IPS-15b (cell line): ENCODE results near the gene TRDN.

Source experiments
- H3K27me3 ChIP-seq: one replicate; pipeline ENCODE4 v1.6.1; 2013; ENCODE audit warnings: low read length; ENCODE audit not compliant: control insufficient read depth, insufficient read depth
- H3K36me3 ChIP-seq: one replicate; pipeline ENCODE4 v1.6.1; 2013; ENCODE audit warnings: low read length; ENCODE audit not compliant: control insufficient read depth, insufficient read depth
- H3K4me1 ChIP-seq: one replicate; pipeline ENCODE4 v1.6.1; 2013; ENCODE audit warnings: mild to moderate bottlenecking, low read length; ENCODE audit not compliant: control insufficient read depth, insufficient read depth
- H3K4me3 ChIP-seq: one replicate; pipeline ENCODE4 v1.5.1; 2013; ENCODE audit warnings: low read depth, low read length
- H3K9ac ChIP-seq: one replicate; pipeline ENCODE4 v1.6.1; 2013; ENCODE audit warnings: low read depth, mild to moderate bottlenecking, low read length
- H3K9me3 ChIP-seq: one replicate; pipeline ENCODE4 v1.6.1; 2013; ENCODE audit warnings: mild to moderate bottlenecking, low read length; ENCODE audit not compliant: control insufficient read depth, insufficient read depth

The TRDN gene

DNA sequence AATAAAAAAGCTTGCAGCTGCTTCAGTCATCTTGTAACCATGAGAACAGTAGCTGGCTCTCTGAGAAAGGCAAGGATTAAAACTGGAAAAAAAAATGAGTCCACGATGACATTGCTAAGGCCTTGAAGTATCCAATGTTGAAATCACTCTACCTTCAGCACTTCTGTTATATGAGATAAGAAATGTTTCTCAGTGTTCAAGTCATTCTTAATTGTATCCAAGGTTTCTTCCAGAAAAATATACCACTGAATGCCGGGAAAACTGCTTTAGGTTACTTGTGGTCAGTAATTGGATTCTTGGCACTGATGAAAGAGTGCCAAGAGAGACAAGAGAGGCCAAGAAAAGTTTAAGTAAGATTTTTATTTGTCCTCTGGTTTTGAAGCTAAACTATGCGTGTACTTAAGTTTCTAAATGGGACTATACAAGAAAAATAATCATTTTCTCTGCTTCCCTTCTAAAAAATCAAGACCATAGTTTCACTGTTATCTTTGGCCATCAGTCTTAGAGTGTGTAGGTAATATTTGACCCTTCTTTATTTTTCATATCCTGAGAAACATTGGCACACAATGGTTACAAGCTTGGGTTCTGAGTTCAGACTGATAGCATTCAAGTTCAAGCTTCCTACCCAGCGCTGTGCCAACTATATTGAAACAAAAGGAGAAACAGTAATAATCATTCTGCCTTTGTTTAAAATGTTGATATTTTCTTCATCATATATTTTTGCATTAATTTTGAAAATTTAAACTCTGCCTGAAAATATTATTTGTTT is 84.6 kb downstream of the TRDN start:
- Histone ChIP-seq H3K36me3 (no peaks in the 10 kb centered on the region), H3K9ac (no peak overlapping the region), H3K27me3 (no peaks in the 10 kb centered on the region), H3K4me1 (no peaks in the 10 kb centered on the region), H3K4me3 (no peak overlapping the region), H3K9me3 (no peaks in the 10 kb centered on the region)

GRCh38 chr6:123550052-123550617 is 86.6 kb downstream of the TRDN start:
- Histone ChIP-seq H3K9ac (no peak overlapping the region), H3K9me3 (no peaks in the 10 kb centered on the region), H3K4me1 (no peaks in the 10 kb centered on the region), H3K36me3 (no peaks in the 10 kb centered on the region), H3K4me3 (no peak overlapping the region), H3K27me3 (no peaks in the 10 kb centered on the region)

GRCh38 chr6:123549476-123549875 is 87.3 kb downstream of the TRDN start:
- H3K4me1 ChIP-seq, result no peaks in the 10 kb centered on the region
- H3K36me3 ChIP-seq, result no peaks in the 10 kb centered on the region
- no peaks in the 10 kb centered on the region for H3K9me3 ChIP-seq
- H3K27me3 ChIP-seq, result no peaks in the 10 kb centered on the region
- H3K9ac ChIP-seq, result no peak overlapping the region
- no peak overlapping the region for H3K4me3 ChIP-seq

DNA sequence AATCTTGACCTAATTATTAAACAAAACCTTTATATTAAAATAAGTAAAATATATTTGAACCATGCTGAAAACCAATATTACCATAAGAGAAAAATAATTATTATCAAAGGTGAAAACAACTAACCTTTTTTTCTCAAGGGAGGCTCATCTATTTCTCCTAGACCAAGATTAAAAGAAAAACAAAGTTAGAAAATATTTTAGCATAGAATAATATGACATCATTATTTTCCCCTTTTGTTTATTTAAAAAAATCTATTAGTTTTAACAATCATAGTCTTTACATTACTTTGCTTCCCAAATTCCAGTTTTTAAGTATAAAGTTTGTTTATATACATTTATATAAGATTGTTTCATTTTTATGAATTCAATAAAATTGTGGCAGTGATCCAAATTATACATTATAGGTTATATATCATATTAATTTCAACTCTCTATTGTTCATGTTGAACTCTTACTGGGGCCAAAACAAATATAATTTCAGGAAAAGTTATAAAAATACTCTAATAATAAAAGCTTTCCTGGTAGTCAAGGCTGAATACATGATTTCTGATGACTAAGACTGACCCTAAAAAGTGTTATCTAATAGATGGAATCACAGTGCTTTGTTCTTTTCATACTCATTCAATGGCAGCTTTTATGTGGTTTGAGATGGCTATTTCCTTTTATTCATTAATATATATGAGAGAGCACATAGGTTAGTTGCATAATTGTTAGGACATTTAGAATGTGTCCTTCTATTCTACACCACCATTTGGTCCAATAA is 89.4 kb downstream of the TRDN start:
- Histone ChIP-seq H3K9me3 (no peaks in the 10 kb centered on the region), H3K4me3 (no peak overlapping the region), H3K9ac (no peak overlapping the region), H3K4me1 (no peaks in the 10 kb centered on the region), H3K27me3 (no peaks in the 10 kb centered on the region), H3K36me3 (no peaks in the 10 kb centered on the region)

GRCh38 chr6:123546537-123546936 is 90.2 kb downstream of the TRDN start:
- H3K4me3 ChIP-seq, result no peak overlapping the region
- H3K9ac ChIP-seq, result no peak overlapping the region
- H3K9me3 ChIP-seq, result no peaks in the 10 kb centered on the region
- H3K4me1 ChIP-seq, result no peaks in the 10 kb centered on the region
- H3K27me3 ChIP-seq, result no peaks in the 10 kb centered on the region
- H3K36me3 ChIP-seq, result no peaks in the 10 kb centered on the region

DNA sequence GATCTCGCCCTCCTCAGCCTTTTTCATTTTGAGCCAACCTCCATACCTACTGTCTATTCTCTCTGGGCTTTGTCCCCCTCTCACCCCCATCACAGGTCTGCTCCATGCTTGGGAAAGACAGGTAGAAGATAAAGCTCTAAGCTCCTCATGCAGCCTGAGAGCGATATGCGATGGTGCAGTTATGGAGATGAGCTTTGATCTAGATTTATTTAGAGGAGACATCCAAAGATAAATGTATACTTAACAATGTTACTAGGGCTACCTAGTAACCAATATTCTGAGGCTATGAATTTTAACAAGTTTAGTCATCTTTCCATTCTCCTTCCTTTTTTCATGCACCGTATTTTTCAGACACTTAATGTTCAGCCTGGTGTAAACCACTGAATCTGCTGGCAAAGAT is 95.3 kb downstream of the TRDN start:
- H3K4me1 ChIP-seq, result no peaks in the 10 kb centered on the region
- no peaks in the 10 kb centered on the region for H3K36me3 ChIP-seq
- H3K9ac ChIP-seq, result no peak overlapping the region
- H3K4me3 ChIP-seq, result no peak overlapping the region
- no peaks in the 10 kb centered on the region for H3K9me3 ChIP-seq
- no peaks in the 10 kb centered on the region for H3K27me3 ChIP-seq

DNA sequence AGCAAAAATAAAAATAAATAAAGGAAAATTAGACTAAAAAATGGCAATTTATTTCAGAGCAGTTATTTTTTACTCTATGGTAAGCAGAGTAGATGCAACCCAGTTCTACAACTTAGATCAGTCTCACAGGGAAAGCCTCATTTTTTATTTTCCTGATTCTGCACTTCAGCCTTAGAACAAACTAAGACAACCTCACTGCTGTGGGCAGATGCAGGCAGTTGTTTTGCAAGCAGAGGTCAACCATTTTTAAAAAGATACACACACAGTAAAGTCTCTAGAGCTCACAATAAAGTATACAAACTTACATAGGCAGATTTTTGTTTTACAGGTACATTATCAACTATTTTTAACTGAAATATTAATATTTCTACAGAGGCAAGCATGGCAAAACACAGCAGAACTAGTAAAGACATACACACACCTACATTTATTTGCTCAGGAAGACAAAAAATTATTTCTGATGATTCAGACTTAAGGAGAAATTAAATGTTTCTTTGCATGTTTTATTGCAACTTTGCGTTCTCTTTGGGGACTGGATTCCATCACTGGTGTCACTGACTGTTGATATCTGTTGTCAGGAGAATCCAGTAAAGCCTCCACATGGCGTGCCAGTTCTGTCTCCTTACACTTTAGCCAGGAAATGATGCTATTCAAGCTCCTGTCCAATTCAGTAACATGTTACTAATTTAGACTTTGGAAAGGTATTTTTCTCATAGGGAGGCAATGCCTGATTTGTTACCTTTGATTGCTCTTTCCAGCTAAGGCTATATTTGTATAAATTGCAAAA is 102.7 kb downstream of the TRDN start:
- Histone ChIP-seq H3K4me1 (no peaks in the 10 kb centered on the region), H3K9ac (no peak overlapping the region), H3K4me3 (no peak overlapping the region), H3K9me3 (no peaks in the 10 kb centered on the region), H3K36me3 (no peaks in the 10 kb centered on the region), H3K27me3 (no peaks in the 10 kb centered on the region)

DNA sequence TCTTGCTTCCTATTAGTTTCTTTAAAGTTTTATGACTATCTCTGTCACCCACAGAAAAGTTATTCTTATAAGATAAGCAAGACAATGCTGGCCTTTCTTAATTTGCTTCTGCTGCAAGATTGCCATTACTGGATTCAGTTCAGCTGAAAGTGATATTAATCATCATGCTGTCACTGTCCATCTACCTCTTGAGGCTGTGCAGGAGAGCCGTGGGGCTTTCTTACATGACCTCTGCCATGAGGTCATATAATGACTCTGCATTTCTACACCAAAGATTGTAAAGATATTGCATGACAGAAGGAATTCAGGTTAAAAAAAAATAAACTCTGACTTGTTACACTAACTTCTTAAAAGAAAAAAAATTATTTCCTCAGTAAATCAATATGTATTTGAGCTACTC is 106.9 kb downstream of the TRDN start:
- no peaks in the 10 kb centered on the region for H3K9me3 ChIP-seq
- no peak overlapping the region for H3K4me3 ChIP-seq
- no peaks in the 10 kb centered on the region for H3K4me1 ChIP-seq
- no peak overlapping the region for H3K9ac ChIP-seq
- no peaks in the 10 kb centered on the region for H3K36me3 ChIP-seq
- no peaks in the 10 kb centered on the region for H3K27me3 ChIP-seq

DNA sequence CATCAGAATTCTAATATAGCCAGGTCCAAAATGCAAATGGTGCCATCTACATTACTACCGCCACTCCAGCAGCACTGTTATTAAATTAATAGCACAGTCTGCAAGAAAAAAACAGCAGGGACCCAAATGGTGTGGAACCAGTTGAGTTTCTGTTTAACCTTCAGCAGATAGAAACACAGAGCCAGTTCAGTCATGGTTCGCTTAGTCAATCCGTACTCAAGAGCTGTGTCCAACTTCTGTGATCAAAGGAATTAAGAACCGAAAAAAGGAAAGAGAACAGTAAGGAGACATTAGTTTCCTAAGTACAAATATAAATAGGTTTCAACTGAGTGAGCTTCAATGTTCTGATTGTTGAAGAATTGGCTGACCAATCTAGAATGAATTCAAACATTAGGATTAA is 107.7 kb downstream of the TRDN start:
- H3K9ac ChIP-seq, result no peak overlapping the region
- H3K4me1 ChIP-seq, result no peaks in the 10 kb centered on the region
- H3K27me3 ChIP-seq, result no peaks in the 10 kb centered on the region

DNA sequence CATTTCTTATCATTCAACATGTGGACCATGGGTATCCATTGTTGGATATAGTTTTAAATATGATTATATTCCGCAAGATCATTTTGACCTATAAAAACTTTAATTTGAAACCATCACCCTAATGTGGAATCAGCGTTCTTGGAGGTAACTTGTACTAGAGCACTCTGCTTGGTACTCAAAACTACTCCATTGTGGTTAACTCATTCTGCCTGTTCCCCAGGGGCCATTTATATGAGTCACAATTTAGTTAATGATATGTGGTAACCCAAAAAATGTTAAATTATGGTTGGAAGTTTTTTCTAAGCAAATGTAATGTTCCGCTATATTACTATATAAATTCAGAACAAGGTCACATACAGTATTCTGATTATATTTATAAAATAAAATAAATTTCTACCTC is 109.3 kb downstream of the TRDN start:
- no peaks in the 10 kb centered on the region for H3K4me1 ChIP-seq
- H3K9ac ChIP-seq, result no peak overlapping the region
- H3K9me3 ChIP-seq, result no peaks in the 10 kb centered on the region

More for the DNA sequence above, 107.7 kb downstream of the TRDN start:
- no peaks in the 10 kb centered on the region for H3K36me3 ChIP-seq
- H3K9me3 ChIP-seq, result no peaks in the 10 kb centered on the region
- no peak overlapping the region for H3K4me3 ChIP-seq

GRCh38 chr6:123526128-123526527 is 110.6 kb downstream of the TRDN start:
- no peaks in the 10 kb centered on the region for H3K27me3 ChIP-seq
- H3K36me3 ChIP-seq, result no peaks in the 10 kb centered on the region
- no peaks in the 10 kb centered on the region for H3K9me3 ChIP-seq
- no peak overlapping the region for H3K4me3 ChIP-seq
- H3K9ac ChIP-seq, result no peak overlapping the region
- no peaks in the 10 kb centered on the region for H3K4me1 ChIP-seq

More for the DNA sequence above, 109.3 kb downstream of the TRDN start:
- no peaks in the 10 kb centered on the region for H3K36me3 ChIP-seq
- H3K27me3 ChIP-seq, result no peaks in the 10 kb centered on the region
- H3K4me3 ChIP-seq, result no peak overlapping the region
